DMS114 treated with DMSO at 0.1 percent for 48 hours (cell line): ENCODE measurements around the gene TBL1X.

Experiments
- DNase-seq: peaks from one replicate; lab custom pipeline; 2025; ENCODE audit not compliant: unreplicated experiment; lab: John Stamatoyannopoulos, UW

Gene TBL1X

DNA sequence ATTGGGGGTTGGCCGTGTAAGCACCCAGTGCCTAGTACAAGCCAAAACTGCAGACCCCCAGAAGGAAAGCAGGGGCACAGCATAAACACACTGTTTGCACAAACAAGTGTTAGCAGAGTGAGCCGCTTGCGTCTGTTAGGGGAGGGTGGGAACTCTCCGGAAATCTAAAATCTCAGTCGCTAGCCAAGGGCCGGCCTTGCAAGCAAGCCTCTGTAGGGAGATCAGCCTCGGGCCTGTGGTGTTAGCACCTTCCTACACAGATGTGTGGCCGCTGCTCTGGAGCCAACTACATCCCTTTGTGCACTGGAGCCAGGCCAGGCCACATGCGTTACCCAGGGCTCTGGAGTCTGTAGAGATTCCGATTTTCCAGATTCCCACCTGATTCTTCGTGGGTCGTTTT is 233.7 kb downstream of the TBL1X start:
- DNase-seq: no peak

- no peak for DNase-seq
These were observed 235.7 kb downstream of the TBL1X start for GRCh38 chrX:9700555-9700954.

DNA sequence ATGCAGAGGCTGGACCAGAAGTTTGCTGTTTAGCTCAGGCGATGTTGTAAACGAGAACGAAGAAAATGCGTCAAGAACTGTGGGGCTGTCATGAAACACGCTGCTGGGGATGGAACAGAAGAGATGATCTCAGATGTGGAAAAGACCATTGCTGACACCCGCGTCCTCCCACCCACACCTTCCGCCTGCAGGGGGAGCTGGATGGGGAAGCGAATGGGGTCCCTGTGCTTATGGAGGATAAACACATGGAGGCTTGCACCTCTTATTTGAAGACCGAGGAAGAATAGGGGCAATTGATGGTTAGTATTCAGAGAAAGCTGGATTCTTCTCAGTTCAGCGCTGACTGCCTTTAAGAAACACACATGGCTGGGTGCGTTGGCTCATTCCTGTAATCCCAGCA is 236.9 kb downstream of the TBL1X start:
- DNase-seq: no peak

DNA sequence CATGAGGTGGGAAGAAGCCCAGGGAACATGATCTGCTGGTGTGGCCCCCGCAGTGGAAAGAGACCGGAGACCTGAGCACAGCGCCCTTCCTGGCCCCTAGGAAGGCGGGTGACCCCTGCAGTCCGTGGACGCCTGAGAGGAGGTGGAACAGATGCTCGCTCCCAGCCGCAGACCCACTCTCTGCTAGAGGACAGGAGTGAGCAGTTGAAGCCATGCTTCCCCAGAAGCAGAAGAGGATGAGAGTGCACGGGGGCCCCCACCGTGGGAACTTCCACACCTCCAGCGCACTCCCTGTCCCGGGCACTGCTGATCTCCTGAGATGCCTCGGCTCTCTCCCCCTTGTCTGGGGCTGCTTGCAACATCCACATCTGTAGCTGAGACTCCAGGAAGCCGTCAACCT is 238.5 kb downstream of the TBL1X start:
- DNase-seq: no peak

- DNase-seq: no peak
These were observed 240.1 kb downstream of the TBL1X start for GRCh38 chrX:9704876-9705465.

DNA sequence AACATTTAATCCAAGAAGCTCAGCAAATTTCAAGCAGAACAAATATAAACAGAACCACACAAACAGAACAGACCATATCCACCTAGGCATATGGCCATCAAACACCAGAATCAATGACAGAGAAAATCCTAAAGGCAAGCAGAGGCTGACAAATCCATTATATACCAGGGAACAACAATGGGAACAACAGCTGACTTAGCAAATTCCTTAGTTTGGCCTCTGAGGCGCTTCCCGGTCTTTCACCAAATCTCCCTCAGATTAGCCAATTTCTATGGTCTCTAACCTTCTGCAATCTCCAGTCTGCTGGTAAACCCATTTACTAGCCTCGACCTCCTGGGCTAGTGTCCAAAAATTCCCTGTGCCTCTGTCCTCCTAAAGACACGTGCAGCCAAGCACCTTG is 241.6 kb downstream of the TBL1X start:
- no peak for DNase-seq

DNA sequence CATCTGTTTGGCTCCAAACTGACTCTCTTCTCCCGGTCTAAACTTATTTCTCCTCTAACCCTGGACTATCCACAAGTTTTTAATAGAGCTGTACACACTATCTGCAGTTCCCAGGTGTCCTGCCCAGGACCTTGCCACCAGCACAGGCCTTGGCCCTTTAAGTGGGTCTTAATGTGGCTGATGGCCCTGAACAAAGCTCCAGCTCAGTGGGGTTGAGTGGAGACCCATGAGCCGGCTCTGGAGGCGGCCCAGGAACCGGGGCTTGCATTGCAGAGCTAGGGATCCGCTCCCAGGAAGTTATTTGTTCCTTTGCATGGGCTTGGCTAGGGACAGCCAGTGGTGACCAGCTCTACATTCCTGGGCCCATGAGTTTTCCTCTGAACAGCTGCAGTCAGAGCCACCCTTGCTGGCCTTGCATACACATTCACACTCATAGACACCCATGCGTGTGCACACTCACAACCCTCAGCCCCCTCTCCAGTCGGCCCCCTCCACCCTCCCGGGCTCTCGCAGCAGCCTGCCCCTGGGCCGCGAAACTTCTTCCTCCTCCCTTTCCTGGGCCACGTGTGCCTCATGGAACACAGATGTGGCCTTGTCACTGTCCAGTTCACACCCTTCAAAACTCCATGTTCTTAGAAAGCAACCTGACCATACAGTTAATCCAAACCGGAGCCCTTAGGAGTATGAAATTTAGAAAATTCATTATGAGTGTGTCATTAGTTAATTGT is 242.6 kb downstream of the TBL1X start:
- DNase-seq: no peak

DNA sequence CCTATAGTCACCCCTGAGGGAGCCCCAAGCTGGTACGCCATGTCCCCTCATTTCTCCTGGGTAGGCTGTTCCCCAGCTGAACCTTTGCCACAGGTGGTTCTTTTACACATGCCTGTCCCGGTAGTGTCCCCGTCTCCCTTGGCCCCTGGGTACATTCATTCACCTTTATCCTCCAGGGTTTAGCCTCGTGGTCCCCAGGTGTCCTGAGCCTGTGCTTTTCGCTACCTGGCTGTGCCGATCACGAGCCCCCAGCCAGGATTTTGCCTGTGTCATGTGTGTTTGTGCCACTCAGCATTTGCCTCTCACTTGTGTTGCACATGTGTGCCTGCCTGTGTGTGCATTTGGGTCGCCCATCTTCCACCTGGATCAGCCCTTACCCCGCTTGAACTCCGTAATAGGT is 243.2 kb downstream of the TBL1X start:
- DNase-seq: no peak

DNA sequence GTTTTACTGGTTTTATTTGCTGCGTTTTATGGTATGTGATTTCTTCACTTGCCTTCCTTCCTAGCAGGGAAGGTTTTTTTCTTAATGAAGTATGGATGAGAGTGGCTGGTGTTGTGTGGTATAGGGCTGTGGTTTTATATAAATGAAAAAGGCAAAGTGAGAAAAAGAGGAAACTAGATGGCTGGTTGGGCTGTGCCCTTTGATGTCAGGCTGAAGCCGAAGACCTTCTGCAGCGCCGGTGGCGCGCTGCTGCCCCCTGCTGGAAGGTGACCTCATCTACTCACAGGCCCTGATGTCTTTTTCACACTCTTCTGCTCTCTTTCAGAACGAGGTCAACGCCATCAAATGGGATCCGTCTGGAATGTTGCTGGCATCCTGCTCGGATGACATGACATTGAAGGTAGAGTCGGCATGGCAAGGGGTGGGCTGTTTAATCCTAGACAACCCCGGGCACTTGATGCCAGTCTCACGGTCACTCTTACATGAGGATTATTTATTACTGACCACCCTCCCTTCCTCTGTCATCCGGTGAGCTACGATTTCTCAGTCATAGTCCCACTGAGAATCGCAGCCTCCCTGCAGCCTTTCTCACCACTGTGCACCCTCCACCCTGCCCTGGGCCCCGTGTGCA is 244.2 kb downstream of the TBL1X start:
- peak; percentile 22 for DNase-seq

DNA sequence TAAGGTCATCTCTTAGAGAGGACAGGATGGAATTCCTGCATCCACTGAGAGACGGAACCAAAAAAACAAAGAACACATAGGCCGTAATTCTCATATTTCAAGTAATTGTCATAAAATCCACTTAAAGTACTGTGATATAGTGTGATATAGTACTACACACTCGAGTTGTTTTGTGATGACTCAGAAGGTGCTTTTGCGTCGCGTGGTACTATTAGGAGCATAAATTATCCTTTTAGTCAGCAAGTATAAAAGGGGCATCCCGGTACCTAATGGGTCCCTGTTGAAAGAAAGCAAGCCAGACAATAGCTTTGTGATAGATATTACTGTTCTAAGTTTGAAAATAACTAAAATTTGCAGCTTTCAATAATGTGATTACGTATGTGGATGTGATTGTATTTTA is 245.5 kb downstream of the TBL1X start:
- DNase-seq: no peak

- no peak for DNase-seq
These were observed 252.5 kb downstream of the TBL1X start for GRCh38 chrX:9717376-9717775.

GRCh38 chrX:9724711-9725110 is 259.9 kb downstream of the TBL1X start:
- no peak for DNase-seq

- DNase-seq: no peak
These were observed 263.4 kb downstream of the TBL1X start for GRCh38 chrX:9728261-9728660.

- DNase-seq: no peak
These were observed 264.5 kb downstream of the TBL1X start for GRCh38 chrX:9729171-9729885.

GRCh38 chrX:9730078-9730477 is 265.2 kb downstream of the TBL1X start:
- no peak for DNase-seq

- no peak for DNase-seq
These were observed 265.9 kb downstream of the TBL1X start for GRCh38 chrX:9730752-9731151.

GRCh38 chrX:9737363-9737762 is 272.5 kb downstream of the TBL1X start:
- DNase-seq: no peak

DNA sequence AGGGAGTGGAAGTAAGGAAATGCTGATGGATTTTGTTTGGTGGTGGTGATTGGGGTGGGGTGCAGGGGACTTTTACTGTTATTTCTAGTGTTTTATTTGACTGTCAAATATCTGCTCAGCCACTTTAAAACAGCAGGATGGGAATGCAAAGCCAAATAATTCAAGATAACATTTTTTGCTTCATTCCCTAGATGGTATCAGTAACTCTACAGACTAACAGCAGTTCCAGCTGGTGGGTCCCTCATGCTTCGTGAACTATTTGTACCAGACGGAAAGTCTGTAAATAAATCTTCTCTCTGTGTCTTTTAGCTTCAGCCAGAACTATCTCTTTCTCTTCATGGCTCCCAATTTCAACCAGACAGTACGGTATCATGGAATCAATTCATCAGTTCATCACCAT is 273.3 kb downstream of the TBL1X start:
- DNase-seq: no peak

- DNase-seq: no peak
These were observed 274.3 kb downstream of the TBL1X start for GRCh38 chrX:9739130-9739529.

- DNase-seq: no peak
These were observed 280.7 kb downstream of the TBL1X start for GRCh38 chrX:9745417-9746115.

DNA sequence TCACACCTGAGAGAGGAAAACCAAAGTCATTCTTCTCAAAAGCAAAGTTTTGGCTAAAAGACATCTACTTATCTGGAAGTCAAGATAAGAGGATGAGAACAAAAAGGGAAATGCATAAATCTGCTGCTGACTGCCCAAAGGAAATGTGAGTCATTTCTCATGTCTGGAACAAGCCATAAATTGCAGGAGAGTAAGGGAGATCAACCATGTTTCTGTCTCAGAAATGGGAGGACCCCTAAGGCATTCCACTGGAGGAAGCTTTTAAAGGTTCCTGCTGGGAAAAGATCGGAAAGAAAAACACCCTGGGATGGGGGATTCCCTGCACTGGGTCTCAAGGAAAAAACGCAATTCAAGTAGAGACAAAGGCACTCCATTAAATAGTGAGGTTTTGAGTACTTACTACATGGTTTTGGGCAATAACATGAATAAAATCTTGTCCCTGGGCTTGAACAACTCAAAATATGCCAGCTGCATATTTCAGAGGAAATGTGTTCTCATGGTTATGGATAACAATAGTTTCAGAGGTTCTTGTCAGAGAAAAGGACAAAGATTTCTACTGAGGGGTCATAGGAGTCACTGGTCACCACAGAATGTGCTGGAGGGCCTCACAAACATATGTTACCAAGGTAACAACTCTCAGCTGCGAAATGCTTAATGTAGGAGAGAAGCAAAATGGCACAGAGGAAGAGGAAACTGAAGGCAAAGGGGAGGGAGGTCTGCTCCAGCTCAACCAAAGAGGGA is 281.5 kb downstream of the TBL1X start:
- no peak for DNase-seq
